ENCODE measurements around the gene PSMG4. TPM values are rescaled to one million over a fixed set of nuclear protein-coding genes. Genes with fewer than 3 reads are reported as not detected.
A peak's percentile ranks its signal among the peaks of the same experiment; 100 is the strongest.

The PSMG4 gene
- total and polyA plus RNA-seq, 9 of the 15 experiments (the other 6 are each of a cell fraction or from before 2014, with no cell fraction given), result 12.9 to 185 (median 52.0) TPM

DNA sequence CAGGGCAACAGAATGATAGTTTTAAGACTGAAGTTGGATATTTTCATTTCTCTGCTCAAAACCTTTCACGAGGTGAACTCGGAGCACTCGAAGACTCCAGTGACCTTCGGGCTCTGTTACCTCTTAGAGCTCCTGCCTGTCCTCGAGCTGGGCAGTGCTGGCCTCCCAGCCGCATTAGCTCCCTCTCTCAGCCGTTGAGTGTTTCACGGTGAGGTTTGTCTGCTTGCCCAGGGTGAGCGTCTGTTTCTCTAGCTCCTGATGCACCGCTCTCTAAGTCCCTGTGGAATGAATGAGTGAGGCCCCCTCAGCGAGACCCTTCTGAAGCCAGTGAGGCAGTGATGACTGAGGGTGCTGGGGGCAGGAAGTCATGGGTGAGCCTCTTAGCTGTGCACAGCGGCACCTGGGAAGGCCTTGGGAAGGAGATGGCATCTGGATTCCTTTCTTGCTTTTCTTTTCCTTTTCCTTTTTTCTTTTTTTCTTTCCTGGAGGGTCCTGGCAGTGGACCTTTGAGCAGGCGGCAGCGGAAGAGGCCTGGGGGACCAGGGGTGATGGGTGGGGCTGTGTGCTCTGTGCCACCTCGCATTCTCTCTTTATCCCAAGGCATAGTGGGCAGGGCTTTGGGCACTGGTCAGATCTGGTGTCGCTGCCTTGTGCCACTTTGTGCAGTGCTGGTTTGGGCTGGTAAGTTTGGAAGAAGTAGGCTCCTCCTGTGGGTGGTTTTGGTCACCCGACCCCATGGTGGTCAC, 2.2 kb downstream of the PSMG4 start:
- BruUV-seq (replicated peaks), result no TSS peak
- in situ Hi-C loops (cut with MboI), result no loop called here

More for the DNA sequence above, 2.2 kb downstream of the PSMG4 start:
- DNase-seq (ENCODE audit: extremely low read depth in 1 of 4, low spot score in 3 of 4) (no peak), ATAC-seq (no peak), FAIRE-seq (peak; percentile 54)
- Histone ChIP-seq H2AFZ (ENCODE audit: low read depth, low read length) (no peak overlapping the region), H3K27me3 (ENCODE audit: control insufficient read depth in 2 of 2, insufficient read depth in 2 of 2, low read length in 2 of 2) (no peaks in the 10 kb centered on the region), H3K4me3 (peak overlapping the region; percentile 30; the same call in 1 of the 2 replicates), H3K9ac (ENCODE audit: insufficient read depth in 1 of 2, low read depth in 2 of 2, low read length in 2 of 2) (peak overlapping the region; percentile 67 to 90), H3K27ac (ENCODE audit: extremely low read depth, low read depth, low read length) (peak overlapping the region; percentile 54), H3K79me2 (ENCODE audit: control insufficient read depth, insufficient read depth, low read length) (peaks cover 72% of the 10 kb centered on the region), H3K9me1 (ENCODE audit: control insufficient read depth, insufficient read depth, low read length) (peaks cover 15% of the 10 kb centered on the region), H3K4me2 (ENCODE audit: insufficient read depth, low read length) (peak overlapping the region; percentile 93), H3K4me1 (replicated peaks in 1 of 2; ENCODE audit: control insufficient read depth in 2 of 2, insufficient read depth in 2 of 2, low read length in 2 of 2) (peaks cover 35 to 36% of the 10 kb centered on the region in 2 experiments), H4K20me1 (replicated peaks; ENCODE audit: control insufficient read depth, insufficient read depth, low read length) (peaks cover 36% of the 10 kb centered on the region), H3K36me3 (ENCODE audit: control insufficient read depth, insufficient read depth, low read length) (peaks cover 55% of the 10 kb centered on the region), H3K9me3 (replicated peaks; ENCODE audit: control insufficient read depth, insufficient read depth, low read depth, low read length) (no peaks in the 10 kb centered on the region)
- intact Hi-C loops (cut with micrococcal nuclease), result no loop called here
- TF ChIP-seq HDGF (IDR thresholded peaks at IDR 0.05), result 0 out of 2 replicates have a peak, but pooled peaks have one; percentile 23
- TF ChIP-seq, protein P1, sequence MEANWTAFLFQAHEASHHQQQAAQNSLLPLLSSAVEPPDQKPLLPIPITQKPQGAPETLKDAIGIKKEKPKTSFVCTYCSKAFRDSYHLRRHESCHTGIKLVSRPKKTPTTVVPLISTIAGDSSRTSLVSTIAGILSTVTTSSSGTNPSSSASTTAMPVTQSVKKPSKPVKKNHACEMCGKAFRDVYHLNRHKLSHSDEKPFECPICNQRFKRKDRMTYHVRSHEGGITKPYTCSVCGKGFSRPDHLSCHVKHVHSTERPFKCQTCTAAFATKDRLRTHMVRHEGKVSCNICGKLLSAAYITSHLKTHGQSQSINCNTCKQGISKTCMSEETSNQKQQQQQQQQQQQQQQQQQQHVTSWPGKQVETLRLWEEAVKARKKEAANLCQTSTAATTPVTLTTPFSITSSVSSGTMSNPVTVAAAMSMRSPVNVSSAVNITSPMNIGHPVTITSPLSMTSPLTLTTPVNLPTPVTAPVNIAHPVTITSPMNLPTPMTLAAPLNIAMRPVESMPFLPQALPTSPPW (CRISPR knock-in tag; IDR thresholded peaks at IDR 0.05), result no peak
- WGBS (ENCODE audit: insufficient coverage, low coverage, missing lambda C conversion rate), result 65% methylated on average over 17 of the region's 17 CpGs
- ChIA-PET POLR2A (interaction anchor here (0.6 to 2.2 kb wide), 12 partner anchors 9 to 371 kb away, joined by 3 to 9 read pairs (median 4); partner anchors contain the start of gene TUBB2A), CTCF (ENCODE audit: low intra/inter-chr PET ratio) (no interaction called here)
